ENCODE results near the gene COQ6. TPM values are rescaled to one million over a fixed set of nuclear protein-coding genes. Genes with fewer than 3 reads are reported as not detected.
"Not testable (repeated sequence)": the region's sequence is repeated elsewhere in the genome, so short reads cannot be mapped to it uniquely, and the experiment has no call there.

COQ6 gene
- total RNA-seq, 1 donor, result 16.4 TPM

DNA sequence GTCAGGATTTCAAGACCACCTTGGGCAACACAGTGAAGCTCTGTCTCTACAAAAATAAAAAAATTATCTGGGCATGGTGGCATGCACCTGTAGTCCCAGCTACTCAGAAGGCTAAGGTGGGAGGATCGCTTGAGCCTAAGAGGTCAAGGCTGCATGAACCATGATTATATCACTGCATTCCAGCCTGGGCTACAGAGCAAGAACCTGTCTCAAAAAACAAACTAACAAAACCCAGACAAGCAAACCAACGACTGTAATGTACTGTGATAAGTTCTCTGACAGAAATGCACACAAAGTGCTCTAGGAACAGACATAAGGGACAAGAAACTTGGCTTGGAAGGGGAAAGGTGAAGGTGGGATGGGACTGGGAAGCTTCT, 46.6 kb downstream of the COQ6 start:
- TF ChIP-seq, protein P1, sequence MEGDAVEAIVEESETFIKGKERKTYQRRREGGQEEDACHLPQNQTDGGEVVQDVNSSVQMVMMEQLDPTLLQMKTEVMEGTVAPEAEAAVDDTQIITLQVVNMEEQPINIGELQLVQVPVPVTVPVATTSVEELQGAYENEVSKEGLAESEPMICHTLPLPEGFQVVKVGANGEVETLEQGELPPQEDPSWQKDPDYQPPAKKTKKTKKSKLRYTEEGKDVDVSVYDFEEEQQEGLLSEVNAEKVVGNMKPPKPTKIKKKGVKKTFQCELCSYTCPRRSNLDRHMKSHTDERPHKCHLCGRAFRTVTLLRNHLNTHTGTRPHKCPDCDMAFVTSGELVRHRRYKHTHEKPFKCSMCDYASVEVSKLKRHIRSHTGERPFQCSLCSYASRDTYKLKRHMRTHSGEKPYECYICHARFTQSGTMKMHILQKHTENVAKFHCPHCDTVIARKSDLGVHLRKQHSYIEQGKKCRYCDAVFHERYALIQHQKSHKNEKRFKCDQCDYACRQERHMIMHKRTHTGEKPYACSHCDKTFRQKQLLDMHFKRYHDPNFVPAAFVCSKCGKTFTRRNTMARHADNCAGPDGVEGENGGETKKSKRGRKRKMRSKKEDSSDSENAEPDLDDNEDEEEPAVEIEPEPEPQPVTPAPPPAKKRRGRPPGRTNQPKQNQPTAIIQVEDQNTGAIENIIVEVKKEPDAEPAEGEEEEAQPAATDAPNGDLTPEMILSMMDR (IDR thresholded peaks at IDR 0.05; ENCODE audit: insufficient read depth, low read length), result no peak
- H3K4me3 ChIP-seq (ENCODE audit: low read depth, low read length), result no peak overlapping the region
- DNase-seq (ENCODE audit: low read depth), result no peak

DNA sequence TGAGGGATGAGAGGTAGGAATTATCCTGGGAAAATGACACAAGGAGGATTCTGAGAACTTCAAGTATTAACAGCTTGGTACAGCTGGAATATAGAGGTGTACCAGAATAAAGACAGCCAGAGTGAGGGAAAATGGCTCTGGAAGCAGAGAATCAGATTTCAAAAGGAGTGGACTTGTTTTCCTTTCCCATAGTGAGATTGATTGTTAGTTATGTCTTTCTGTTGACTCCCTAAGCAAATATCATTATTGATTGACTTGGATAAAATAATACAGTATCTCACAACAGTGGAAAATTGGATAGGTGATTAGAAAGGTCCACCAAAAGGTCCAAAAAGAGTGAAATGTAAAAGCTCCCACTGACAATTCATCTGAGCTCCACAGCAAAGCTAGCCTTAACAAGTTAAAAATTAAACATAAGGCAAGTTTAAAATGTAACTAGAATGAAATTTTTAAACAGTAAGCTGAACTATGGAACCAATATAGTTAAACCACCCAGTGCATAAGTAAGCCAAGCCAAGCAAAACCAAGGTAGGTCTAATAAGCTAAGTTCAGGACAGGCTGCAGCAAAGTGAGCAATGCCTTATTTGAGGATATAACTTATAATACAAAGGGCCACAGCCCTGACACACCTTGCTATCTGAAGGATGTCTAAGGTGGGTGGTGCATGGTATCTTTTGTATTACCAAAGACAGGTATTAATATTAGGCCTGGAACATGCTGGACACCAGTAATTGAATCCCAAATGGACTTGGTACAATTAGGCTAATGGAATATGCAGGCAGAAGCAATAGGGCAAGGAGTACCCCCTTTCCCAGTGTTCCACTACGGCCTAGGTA, 47.2 kb downstream of the COQ6 start:
- TF ChIP-seq, protein P1 (IDR thresholded peaks at IDR 0.05; ENCODE audit: insufficient read depth, low read length), result no peak
- no peak overlapping the region for H3K4me3 ChIP-seq (ENCODE audit: low read depth, low read length)
- no peak for DNase-seq (ENCODE audit: low read depth)

DNA sequence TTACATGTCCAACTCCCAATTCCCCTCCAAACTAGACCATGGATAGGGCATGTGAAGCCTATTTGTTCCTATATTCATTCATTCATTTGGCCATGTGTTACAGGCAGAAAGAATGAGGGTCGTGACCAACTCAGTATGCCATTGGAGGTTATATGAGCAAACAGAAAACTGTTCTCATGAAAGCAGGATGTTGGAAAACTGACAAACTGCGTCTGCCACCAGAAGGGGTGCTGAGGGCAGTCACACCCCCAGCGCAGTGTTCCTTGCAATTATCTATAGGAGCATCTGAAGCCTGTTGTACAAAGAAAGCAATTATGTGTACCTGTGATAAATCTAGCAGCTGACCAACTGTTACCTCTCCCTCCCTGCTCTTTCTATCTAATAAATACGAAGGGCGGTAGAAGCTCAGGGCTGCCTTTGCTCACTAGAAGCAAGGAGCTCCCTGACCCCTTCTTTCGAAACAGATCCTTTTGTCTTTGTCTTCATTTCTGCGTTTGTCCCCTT, 47.9 kb downstream of the COQ6 start:
- TF ChIP-seq, protein P1 (IDR thresholded peaks at IDR 0.05; ENCODE audit: insufficient read depth, low read length), result no peak
- no peak for DNase-seq (ENCODE audit: low read depth)
- no peak overlapping the region for H3K4me3 ChIP-seq (ENCODE audit: low read depth, low read length)

DNA sequence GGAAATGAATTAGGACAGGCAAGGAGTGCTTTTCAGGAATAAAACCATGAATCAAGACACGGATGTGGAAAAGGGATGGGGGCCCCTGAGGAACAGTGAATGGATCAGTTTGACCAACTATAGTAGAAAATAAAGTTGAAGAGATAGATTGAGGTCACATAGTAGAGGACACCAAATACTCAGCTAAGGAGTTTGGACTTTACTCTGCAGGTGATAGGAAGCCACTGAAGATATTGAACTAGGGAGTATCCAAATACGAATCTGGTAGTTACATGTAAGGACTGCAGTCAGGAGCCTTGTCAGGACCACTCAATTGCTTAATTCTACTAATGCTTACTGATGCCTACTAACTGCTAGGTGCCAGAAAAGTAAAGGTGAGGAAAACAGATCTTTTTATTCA, 48.6 kb downstream of the COQ6 start:
- TF ChIP-seq, protein P1 (IDR thresholded peaks at IDR 0.05; ENCODE audit: insufficient read depth, low read length), result no peak
- no peak overlapping the region for H3K4me3 ChIP-seq (ENCODE audit: low read depth, low read length)
- DNase-seq (ENCODE audit: low read depth), result no peak

DNA sequence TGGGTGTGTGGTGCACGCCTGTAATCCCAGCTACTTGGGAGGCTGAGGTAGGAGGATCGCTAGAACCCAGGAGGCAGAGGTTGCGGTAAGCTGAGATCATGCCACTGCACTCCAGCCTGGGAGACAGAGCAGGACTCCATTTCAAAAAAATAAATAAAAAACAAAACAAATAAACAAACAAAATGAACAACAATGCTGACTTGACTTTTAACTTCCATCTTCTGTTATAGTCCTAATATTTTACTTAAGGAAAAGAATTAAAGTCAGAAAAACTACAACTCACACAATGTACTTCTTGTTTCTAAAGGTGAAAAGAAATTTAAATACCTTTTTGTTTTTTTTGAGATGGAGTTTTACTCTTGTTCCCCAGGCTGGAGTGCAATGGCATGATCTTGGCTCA, 55.6 kb downstream of the COQ6 start:
- not testable (repeated sequence) for DNase-seq (ENCODE audit: low read depth); H3K4me3 ChIP-seq (ENCODE audit: low read depth, low read length)

DNA sequence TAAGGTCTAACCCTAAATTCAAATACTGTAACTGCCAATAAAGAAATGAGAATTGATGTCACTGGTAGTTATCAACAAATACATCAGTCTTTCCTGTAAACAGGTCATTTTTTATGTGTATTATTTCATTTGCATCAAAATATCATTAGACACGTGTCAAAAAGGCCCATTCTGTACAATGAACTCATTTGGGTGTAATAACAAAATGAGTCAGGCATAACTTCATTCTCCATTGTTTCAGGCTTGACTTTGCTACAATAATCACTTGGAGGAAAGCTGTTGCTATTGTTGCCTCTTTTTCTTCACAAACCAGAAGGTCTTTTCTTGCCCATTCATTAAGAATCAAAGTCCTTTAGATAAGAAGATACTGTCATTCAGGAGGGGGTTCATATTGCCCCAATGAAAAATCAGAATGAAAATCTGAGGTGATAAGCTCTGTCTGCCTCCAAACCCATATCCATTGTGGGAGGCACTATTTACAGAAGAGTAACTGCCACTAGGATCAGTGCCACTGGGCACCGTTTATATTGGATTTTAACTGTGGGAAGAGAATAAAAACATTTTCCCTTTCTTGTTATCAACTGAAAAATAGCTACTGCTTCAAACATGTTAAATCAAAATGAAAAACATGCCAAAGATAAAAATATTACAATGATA, 58.9 kb downstream of the COQ6 start:
- H3K4me3 ChIP-seq (ENCODE audit: low read depth, low read length), result no peak overlapping the region
- DNase-seq (ENCODE audit: low read depth), result no peak
- TF ChIP-seq, protein P1 (IDR thresholded peaks at IDR 0.05; ENCODE audit: insufficient read depth, low read length), result no peak

Small RNA genes within 50 kb of the gene (small RNA-seq; reads per million reads assigned to genes)
- gene AC005480.2, result not detected
- not detected for gene RF00019

Other genes starting within 250 kb of the COQ6 start
- gene PNMA1, start 235.9 kb upstream of the COQ6 start, total RNA-seq (ENCODE audit: low replicate concordance), result 27.9 and 44.2 TPM in 2 replicates
- 4.4 and 9.3 TPM in 2 replicates for gene PTGR2, start 98.5 kb upstream of the COQ6 start, total RNA-seq (ENCODE audit: low replicate concordance)
- 52.6 and 73.6 TPM in 2 replicates for gene ZNF410, start 63.4 kb upstream of the COQ6 start, total RNA-seq (ENCODE audit: low replicate concordance)
- 2.3 and 3.1 TPM in 2 replicates for gene FAM161B, start 208 bp upstream of the COQ6 start, total RNA-seq (ENCODE audit: low replicate concordance)
- 6.1 and 15.2 TPM in 2 replicates for gene ENTPD5, start 69.0 kb downstream of the COQ6 start, total RNA-seq (ENCODE audit: low replicate concordance)
- gene BBOF1, start 69.0 kb downstream of the COQ6 start, total RNA-seq (ENCODE audit: low replicate concordance), result 9.8 and 13.2 TPM in 2 replicates
- gene ALDH6A1, start 134.2 kb downstream of the COQ6 start, total RNA-seq (ENCODE audit: low replicate concordance), result 23.4 and 27.0 TPM in 2 replicates
- gene LIN52, start 134.7 kb downstream of the COQ6 start, total RNA-seq (ENCODE audit: low replicate concordance), result 9.2 and 10.0 TPM in 2 replicates